HEK293 (cell line): Measurements from ENCODE around the gene FBXO2.

Source experiments
- KLF10 ChIP-seq: fragments of 450-650 bp; IDR thresholded peaks from 2 replicates; pipeline ENCODE4 v1.5.1; 2018; ENCODE audit warnings: missing biosample characterization, mild to moderate bottlenecking, missing genetic modification characterization
- WT1 ChIP-seq: fragments of 450-650 bp; formaldehyde crosslinking; IDR thresholded peaks from 2 replicates; pipeline ENCODE4 v1.5.1; 2016; ENCODE audit warnings: missing biosample characterization, missing genetic modification characterization
- YY1 ChIP-seq: fragments of 450-650 bp; formaldehyde crosslinking; IDR thresholded peaks from 2 replicates; pipeline ENCODE4 v1.5.1; 2018; ENCODE audit warnings: missing biosample characterization, missing genetic modification characterization
- ZBTB1 ChIP-seq: fragments of 450-650 bp; formaldehyde crosslinking; IDR thresholded peaks from 2 replicates; pipeline ENCODE4 v1.5.1; 2016; ENCODE audit warnings: missing biosample characterization, missing genetic modification characterization
- ZNF121 ChIP-seq: fragments of 450-650 bp; formaldehyde crosslinking; IDR thresholded peaks from 2 replicates; pipeline ENCODE4 v1.5.1; 2016; ENCODE audit warnings: missing biosample characterization, missing genetic modification characterization
- ZNF433 ChIP-seq: fragments of 450-650 bp; formaldehyde crosslinking; IDR thresholded peaks from 2 replicates; pipeline ENCODE4 v1.5.1; 2016; ENCODE audit warnings: missing biosample characterization, missing genetic modification characterization, low read depth
- ZNF501 ChIP-seq: fragments of 450-650 bp; formaldehyde crosslinking; IDR thresholded peaks from 2 replicates; pipeline ENCODE4 v1.5.1; 2016; ENCODE audit warnings: missing biosample characterization, missing genetic modification characterization
- ZNF514 ChIP-seq: fragments of 450-650 bp; formaldehyde crosslinking; IDR thresholded peaks from 2 replicates; pipeline ENCODE4 v1.5.1; 2016; ENCODE audit warnings: missing biosample characterization, missing genetic modification characterization
- ZNF561 ChIP-seq: fragments of 450-650 bp; IDR thresholded peaks from 2 replicates; pipeline ENCODE4 v1.5.1; 2018; ENCODE audit warnings: missing biosample characterization, missing genetic modification characterization, borderline replicate concordance
- TF ChIP-seq, protein P1 (sequence below): fragments of 450-650 bp; formaldehyde crosslinking; IDR thresholded peaks from 2 replicates; pipeline ENCODE4 v1.5.1; 2016; ENCODE audit warnings: missing biosample characterization, missing genetic modification characterization
- TF ChIP-seq, protein P2 (sequence below): fragments of 450-650 bp; formaldehyde crosslinking; IDR thresholded peaks from 2 replicates; pipeline ENCODE4 v1.5.1; 2016; ENCODE audit warnings: missing biosample characterization, missing genetic modification characterization
- TF ChIP-seq, protein P3 (sequence below): fragments of 450-650 bp; formaldehyde crosslinking; IDR thresholded peaks from 2 replicates; pipeline ENCODE4 v1.5.1; 2016; ENCODE audit warnings: missing biosample characterization, missing genetic modification characterization
- TF ChIP-seq, protein P4 (sequence below): fragments of 450-650 bp; formaldehyde crosslinking; IDR thresholded peaks from 2 replicates; pipeline ENCODE4 v1.5.1; 2016; ENCODE audit warnings: missing biosample characterization, missing genetic modification characterization

DNA sequence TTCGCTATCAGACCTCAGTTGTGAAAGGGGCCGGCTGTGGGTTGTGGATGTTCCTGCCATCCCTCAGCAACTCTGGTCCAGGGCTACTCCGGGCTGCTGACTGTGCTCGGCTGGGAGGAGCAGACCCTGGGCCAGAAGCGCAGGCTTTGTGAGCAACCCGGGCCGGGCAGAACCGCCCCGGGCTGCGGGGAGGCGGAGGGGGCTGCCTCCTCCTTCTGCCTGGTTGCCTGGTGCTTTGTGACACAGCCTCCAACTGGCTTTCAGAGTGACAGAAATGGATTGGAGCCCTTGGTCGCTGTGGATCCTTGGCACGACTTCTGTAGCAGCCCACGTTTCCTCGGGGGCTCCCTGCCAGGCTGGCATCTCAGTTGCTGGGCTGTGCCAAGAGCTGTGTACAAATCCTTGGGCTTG lies 47.3 kb upstream of the FBXO2 start:
- TF ChIP-seq KLF10 (tag by site-specific recombination), result no peak
- TF ChIP-seq, protein P1, sequence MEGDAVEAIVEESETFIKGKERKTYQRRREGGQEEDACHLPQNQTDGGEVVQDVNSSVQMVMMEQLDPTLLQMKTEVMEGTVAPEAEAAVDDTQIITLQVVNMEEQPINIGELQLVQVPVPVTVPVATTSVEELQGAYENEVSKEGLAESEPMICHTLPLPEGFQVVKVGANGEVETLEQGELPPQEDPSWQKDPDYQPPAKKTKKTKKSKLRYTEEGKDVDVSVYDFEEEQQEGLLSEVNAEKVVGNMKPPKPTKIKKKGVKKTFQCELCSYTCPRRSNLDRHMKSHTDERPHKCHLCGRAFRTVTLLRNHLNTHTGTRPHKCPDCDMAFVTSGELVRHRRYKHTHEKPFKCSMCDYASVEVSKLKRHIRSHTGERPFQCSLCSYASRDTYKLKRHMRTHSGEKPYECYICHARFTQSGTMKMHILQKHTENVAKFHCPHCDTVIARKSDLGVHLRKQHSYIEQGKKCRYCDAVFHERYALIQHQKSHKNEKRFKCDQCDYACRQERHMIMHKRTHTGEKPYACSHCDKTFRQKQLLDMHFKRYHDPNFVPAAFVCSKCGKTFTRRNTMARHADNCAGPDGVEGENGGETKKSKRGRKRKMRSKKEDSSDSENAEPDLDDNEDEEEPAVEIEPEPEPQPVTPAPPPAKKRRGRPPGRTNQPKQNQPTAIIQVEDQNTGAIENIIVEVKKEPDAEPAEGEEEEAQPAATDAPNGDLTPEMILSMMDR (tag by site-specific recombination), result no peak
- TF ChIP-seq, protein P2, sequence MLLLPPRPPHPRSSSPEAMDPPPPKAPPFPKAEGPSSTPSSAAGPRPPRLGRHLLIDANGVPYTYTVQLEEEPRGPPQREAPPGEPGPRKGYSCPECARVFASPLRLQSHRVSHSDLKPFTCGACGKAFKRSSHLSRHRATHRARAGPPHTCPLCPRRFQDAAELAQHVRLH, result no peak
- no peak for TF ChIP-seq ZNF561 (tag by site-specific recombination)
- TF ChIP-seq ZNF433 (tag by site-specific recombination), result no peak
- no peak for TF ChIP-seq ZNF501
- TF ChIP-seq ZBTB1 (tag by site-specific recombination), result no peak
- no peak for TF ChIP-seq ZNF514 (tag by site-specific recombination)
- no peak for TF ChIP-seq WT1 (tag by site-specific recombination)
- TF ChIP-seq YY1, result no peak
- no peak for TF ChIP-seq ZNF121 (tag by site-specific recombination)
- TF ChIP-seq, protein P3, sequence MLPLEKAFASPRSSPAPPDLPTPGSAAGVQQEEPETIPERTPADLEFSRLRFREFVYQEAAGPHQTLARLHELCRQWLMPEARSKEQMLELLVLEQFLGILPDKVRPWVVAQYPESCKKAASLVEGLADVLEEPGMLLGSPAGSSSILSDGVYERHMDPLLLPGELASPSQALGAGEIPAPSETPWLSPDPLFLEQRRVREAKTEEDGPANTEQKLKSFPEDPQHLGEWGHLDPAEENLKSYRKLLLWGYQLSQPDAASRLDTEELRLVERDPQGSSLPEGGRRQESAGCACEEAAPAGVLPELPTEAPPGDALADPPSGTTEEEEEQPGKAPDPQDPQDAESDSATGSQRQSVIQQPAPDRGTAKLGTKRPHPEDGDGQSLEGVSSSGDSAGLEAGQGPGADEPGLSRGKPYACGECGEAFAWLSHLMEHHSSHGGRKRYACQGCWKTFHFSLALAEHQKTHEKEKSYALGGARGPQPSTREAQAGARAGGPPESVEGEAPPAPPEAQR, result no peak
- TF ChIP-seq, protein P4, sequence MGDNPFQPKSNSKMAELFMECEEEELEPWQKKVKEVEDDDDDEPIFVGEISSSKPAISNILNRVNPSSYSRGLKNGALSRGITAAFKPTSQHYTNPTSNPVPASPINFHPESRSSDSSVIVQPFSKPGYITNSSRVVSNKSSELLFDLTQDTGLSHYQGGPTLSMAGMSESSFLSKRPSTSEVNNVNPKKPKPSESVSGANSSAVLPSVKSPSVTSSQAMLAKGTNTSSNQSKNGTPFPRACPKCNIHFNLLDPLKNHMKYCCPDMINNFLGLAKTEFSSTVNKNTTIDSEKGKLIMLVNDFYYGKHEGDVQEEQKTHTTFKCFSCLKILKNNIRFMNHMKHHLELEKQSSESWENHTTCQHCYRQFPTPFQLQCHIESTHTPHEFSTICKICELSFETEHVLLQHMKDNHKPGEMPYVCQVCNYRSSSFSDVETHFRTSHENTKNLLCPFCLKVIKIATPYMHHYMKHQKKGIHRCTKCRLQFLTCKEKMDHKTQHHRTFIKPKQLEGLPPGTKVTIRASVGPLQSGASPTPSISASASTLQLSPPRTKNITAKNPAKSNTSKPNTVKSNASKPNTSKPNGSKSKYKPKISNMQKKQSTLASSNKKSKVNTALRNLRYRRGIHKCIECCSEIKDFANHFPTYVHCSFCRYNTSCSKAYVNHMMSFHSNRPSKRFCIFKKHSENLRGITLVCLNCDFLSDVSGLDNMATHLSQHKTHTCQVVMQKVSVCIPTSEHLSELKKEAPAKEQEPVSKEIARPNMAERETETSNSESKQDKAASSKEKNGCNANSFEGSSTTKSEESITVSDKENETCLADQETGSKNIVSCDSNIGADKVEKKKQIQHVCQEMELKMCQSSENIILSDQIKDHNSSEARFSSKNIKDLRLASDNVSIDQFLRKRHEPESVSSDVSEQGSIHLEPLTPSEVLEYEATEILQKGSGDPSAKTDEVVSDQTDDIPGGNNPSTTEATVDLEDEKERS (tag by site-specific recombination), result no peak
